ENCODE results near the gene RAB7A. TPM values are rescaled to one million over a fixed set of nuclear protein-coding genes. Genes with fewer than 3 reads are reported as not detected.

RAB7A gene
- total and polyA plus RNA-seq, 11 donors: 143 to 343 (median 253) TPM

GRCh38 chr3:128850544-128850943 is 124.6 kb downstream of the RAB7A start:
- Histone ChIP-seq H3K27ac (no peak overlapping the region), H3K4me3 (no peak overlapping the region), H3K27me3 (no peaks in the 10 kb centered on the region), H3K4me1 (peaks cover 0 to 25% (median 4%) of the 10 kb centered on the region in 12 donors), H3K36me3 (no peaks in the 10 kb centered on the region), H3K9me3 (peaks cover 0 to 17% (median 12%) of the 10 kb centered on the region in 12 donors)
- intact Hi-C loops (cut with DNase I): no loop called here
- TF ChIP-seq CTCF (IDR thresholded peaks at IDR 0.05): no peak
- no peak for TF ChIP-seq POLR2A (IDR thresholded peaks at IDR 0.05)
- ATAC-seq: no peak
- no peak for DNase-seq
- WGBS, 4 donors: 91 to 95% (median 91%) methylated on average over 9 of the region's 9 CpGs

GRCh38 chr3:128851601-128852000 is 125.6 kb downstream of the RAB7A start:
- intact Hi-C loops (cut with DNase I): no loop called here
- DNase-seq (no peak), ATAC-seq (no peak)
- H3K4me1 ChIP-seq: peaks cover 0 to 14% (median 0%) of the 10 kb centered on the region in 12 donors
- no peak overlapping the region for H3K4me3 ChIP-seq
- no peaks in the 10 kb centered on the region for H3K27me3 ChIP-seq
- H3K27ac ChIP-seq: no peak overlapping the region
- TF ChIP-seq CTCF (IDR thresholded peaks at IDR 0.05) (no peak), POLR2A (IDR thresholded peaks at IDR 0.05) (no peak)
- WGBS, 4 donors: 50 to 77% (median 58%) methylated on average over 3 to 4 of the region's 4 CpGs
- H3K9me3 ChIP-seq: peaks cover 0 to 17% (median 12%) of the 10 kb centered on the region in 12 donors
- H3K36me3 ChIP-seq: no peaks in the 10 kb centered on the region

GRCh38 chr3:128853826-128854225 is 127.8 kb downstream of the RAB7A start:
- Histone ChIP-seq H3K36me3 (no peaks in the 10 kb centered on the region), H3K9me3 (peaks cover 0 to 27% (median 21%) of the 10 kb centered on the region in 12 donors), H3K4me3 (no peak overlapping the region), H3K27ac (peak overlapping the region in 1 of 12 donors; percentile 71), H3K27me3 (no peaks in the 10 kb centered on the region), H3K4me1 (peaks cover 0 to 12% (median 0%) of the 10 kb centered on the region in 12 donors)
- DNase-seq: no peak
- no peak for TF ChIP-seq CTCF (IDR thresholded peaks at IDR 0.05)
- TF ChIP-seq POLR2A (IDR thresholded peaks at IDR 0.05): no peak
- no peak for ATAC-seq
- intact Hi-C loops (cut with DNase I): no loop called here
- WGBS, 4 donors: 89 to 95% (median 93%) methylated on average over 4 to 5 of the region's 5 CpGs; no CpG with 5 or more reads in 1 of the 4 donors

GRCh38 chr3:128854475-128854874 is 128.5 kb downstream of the RAB7A start:
- whole genome bisulfite sequencing, 4 donors: 77 to 85% (median 83%) methylated on average over 3 of the region's 3 CpGs
- no peak overlapping the region for H3K4me3 ChIP-seq
- no peaks in the 10 kb centered on the region for H3K36me3 ChIP-seq
- H3K4me1 ChIP-seq: peaks cover 0 to 12% (median 0%) of the 10 kb centered on the region in 12 donors
- H3K9me3 ChIP-seq: peaks cover 0 to 33% (median 28%) of the 10 kb centered on the region in 12 donors
- peak overlapping the region in 1 of 12 donors; percentile 71 for H3K27ac ChIP-seq
- ATAC-seq (no peak), DNase-seq (no peak)
- TF ChIP-seq CTCF (IDR thresholded peaks at IDR 0.05): no peak
- intact Hi-C loops (cut with DNase I): no loop called here
- no peaks in the 10 kb centered on the region for H3K27me3 ChIP-seq
